Measurements from ENCODE around the gene METTL14.

Gene METTL14

DNA sequence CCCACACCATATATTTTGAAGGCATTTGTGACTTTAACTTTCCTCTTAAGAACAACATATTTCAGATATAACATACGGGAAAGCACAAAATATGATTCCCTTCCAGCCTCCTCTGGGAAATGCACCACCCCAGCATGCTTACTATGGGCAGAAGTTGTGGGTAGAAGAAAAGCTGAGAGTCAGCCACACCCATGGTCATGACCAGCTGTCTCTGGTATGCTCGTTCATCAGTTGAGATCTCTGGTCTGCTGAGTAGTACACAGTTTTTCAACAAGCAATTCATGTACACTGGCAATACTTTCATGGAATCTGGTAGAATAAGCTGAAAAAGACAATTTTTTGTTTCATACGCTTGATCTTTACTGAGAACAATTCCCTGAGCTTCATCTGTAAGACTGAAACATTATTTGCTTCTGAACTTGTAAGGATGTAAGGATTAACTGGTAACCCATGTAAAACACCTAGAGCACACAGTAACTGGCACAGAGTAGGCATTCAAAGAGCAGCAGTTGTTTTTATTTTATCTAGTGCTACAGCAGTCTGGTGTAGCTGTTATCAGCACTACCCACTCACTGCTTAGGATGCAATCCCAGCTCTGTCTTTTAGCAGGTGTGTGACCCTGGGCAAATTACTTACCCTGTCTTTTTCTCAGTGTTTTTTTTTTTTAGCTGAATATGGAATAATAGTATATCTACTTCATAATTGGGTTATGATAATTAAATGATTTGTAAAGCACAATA lies 47.6 kb downstream of the METTL14 start:
- DNase-seq (ENCODE audit: low read depth), result peak; percentile 37
- H3K4me3 ChIP-seq (ENCODE audit: control insufficient read depth, low read depth, low read length), result no peak overlapping the region
- TF ChIP-seq, protein P1, sequence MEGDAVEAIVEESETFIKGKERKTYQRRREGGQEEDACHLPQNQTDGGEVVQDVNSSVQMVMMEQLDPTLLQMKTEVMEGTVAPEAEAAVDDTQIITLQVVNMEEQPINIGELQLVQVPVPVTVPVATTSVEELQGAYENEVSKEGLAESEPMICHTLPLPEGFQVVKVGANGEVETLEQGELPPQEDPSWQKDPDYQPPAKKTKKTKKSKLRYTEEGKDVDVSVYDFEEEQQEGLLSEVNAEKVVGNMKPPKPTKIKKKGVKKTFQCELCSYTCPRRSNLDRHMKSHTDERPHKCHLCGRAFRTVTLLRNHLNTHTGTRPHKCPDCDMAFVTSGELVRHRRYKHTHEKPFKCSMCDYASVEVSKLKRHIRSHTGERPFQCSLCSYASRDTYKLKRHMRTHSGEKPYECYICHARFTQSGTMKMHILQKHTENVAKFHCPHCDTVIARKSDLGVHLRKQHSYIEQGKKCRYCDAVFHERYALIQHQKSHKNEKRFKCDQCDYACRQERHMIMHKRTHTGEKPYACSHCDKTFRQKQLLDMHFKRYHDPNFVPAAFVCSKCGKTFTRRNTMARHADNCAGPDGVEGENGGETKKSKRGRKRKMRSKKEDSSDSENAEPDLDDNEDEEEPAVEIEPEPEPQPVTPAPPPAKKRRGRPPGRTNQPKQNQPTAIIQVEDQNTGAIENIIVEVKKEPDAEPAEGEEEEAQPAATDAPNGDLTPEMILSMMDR (IDR thresholded peaks at IDR 0.05; ENCODE audit: control insufficient read depth, insufficient read depth, low read depth, low read length, missing control alignments), result no peak

DNA sequence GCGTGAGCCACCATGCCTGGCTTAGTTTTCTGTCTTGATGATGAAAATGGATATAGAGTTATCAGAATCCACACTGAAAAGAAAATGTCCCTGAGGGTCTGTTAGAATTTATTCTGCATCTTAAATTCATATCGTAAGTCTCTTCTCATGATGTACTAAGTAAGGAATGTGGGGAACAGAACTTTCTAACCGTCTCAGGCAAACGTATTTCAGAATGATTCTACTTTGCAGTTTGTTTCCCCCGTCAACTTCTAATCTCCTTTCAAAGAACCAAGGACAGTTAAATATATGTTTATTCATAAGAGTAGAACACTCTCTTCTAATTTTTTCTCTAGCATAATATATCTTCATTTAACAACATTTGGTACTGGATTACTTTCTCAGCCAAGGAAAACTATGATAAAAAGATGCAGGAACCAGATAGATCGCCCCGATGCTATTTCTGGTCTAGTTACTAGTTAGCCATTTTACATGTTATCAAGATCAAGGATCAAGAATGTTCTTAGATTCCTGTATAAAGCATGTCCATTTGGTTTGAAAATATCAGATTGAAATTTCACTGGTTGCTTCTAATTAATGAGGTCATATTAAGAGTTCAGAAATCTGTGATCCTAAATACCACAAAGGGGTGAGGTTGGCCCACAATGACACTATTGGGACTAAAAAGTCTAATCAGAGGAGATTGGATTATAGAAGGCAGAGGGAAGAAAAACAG lies 49.5 kb downstream of the METTL14 start:
- TF ChIP-seq, protein P1 (IDR thresholded peaks at IDR 0.05; ENCODE audit: control insufficient read depth, insufficient read depth, low read depth, low read length, missing control alignments), result no peak
- no peak for DNase-seq (ENCODE audit: low read depth)

DNA sequence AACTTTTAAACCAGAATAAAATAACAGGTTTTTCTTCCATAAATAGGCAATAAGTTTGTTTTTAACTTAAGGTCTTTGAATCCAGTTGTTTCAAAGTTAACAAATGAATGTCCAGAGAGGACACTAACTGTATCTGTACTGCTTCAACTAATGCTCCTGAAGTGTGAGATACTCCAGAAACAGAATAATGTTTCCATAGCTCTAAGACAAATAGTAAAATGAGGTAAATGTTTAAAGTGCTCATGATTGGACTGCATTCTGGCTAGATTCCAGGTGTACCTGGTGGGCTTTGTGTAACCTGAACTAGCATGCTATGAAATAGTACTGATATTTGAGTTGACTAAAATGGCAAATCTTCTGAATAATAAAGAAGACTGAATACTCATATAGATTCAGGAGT lies 51.7 kb downstream of the METTL14 start:
- no peak for DNase-seq (ENCODE audit: low read depth)
- no peak overlapping the region for H3K4me3 ChIP-seq (ENCODE audit: control insufficient read depth, low read depth, low read length)
- TF ChIP-seq, protein P1 (IDR thresholded peaks at IDR 0.05; ENCODE audit: control insufficient read depth, insufficient read depth, low read depth, low read length, missing control alignments), result no peak

More for the DNA sequence above, 49.5 kb downstream of the METTL14 start:
- H3K4me3 ChIP-seq (ENCODE audit: control insufficient read depth, low read depth, low read length), result no peak overlapping the region

DNA sequence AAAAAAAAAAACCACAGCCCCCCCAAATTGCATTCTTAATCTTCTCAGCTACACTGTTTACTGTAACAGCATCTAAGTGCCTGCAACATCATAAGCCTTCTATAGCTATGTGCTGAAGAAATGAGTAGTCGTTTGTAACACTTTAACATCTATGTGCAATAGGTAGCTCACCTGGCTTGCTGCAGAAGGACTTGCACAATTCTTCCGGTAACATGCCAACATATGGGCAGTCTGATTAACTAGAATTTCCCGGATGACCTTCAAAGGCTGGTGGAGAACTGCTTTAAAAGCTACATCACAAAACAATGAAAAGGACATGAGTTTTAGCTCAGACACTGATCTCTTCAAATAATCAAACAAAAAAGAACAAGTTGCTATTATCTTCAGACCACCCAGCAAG lies 52.9 kb downstream of the METTL14 start:
- TF ChIP-seq, protein P1 (IDR thresholded peaks at IDR 0.05; ENCODE audit: control insufficient read depth, insufficient read depth, low read depth, low read length, missing control alignments), result no peak
- DNase-seq (ENCODE audit: low read depth), result no peak

DNA sequence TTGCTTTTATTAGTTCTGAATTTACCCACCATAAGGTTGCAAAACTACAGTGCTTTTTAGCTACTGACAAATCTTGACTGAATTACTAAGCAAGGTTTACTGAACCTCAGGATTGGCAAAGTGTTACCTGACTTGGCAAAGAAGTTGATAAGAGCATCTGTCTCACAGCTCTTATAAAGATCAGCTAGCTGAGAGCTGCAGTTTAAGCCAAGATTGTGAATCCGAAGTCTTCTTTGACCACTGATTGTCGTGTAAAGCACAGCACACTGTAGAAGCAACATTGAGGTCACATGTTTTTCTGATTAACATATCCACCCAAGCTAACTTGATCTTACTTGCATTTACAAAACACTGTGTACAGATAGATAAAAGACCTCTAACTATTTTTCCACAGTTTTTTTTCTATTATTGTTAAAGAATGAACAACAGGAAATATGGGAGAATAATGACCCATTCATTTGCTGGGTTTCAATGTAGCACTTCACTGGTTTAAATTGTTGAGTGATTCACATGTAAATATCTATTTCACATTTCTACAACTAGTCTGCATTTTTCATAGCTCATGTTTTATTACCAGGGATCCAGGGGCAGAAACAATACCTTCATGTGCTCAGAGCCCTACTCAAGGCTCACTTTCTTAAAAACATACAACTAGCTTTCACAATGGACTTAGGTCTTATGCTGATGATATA lies 54.0 kb downstream of the METTL14 start:
- no peak overlapping the region for H3K4me3 ChIP-seq (ENCODE audit: control insufficient read depth, low read depth, low read length)
- DNase-seq (ENCODE audit: low read depth), result no peak
- TF ChIP-seq, protein P1 (IDR thresholded peaks at IDR 0.05; ENCODE audit: control insufficient read depth, insufficient read depth, low read depth, low read length, missing control alignments), result no peak

More for the DNA sequence above, 52.9 kb downstream of the METTL14 start:
- no peak overlapping the region for H3K4me3 ChIP-seq (ENCODE audit: control insufficient read depth, low read depth, low read length)

DNA sequence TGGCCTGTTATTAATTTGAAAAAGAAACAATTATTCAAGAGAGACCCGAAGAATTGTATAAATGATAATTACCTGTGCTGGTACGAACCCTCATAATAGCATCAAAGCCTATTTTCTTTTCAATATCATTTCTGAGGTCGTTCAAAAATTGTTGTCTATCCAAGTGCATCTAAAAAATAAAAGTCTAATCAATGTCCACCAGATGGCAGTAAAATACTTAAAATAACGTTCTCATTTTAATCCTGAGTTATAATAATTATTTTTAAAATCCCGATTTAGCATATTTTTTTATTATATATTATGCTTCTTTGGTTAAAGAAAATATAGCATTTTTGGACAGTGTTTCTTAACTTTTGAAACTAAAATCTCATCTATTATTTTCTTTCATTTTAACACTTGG lies 55.7 kb downstream of the METTL14 start:
- TF ChIP-seq, protein P1 (IDR thresholded peaks at IDR 0.05; ENCODE audit: control insufficient read depth, insufficient read depth, low read depth, low read length, missing control alignments), result no peak
- no peak for DNase-seq (ENCODE audit: low read depth)

More for the DNA sequence above, 55.7 kb downstream of the METTL14 start:
- no peak overlapping the region for H3K4me3 ChIP-seq (ENCODE audit: control insufficient read depth, low read depth, low read length)

Measured in AG09309 (cell line).